D341Med (cell line): ENCODE measurements around the gene RPL9.
"Not testable (repeated sequence)": the region's sequence is repeated elsewhere in the genome, so short reads cannot be mapped to it uniquely, and the experiment has no call there.

ENCODE experiments used
- DNase-seq: peaks from one replicate; pipeline ENCODE4 v3.0.0; 2012; ENCODE audit warnings: low spot score

RPL9 gene

GRCh38 chr4:39458505-39459300 lies at the start of gene RPL9, which contains the start of gene LIAS:
RPL9 (minus strand) TSS chr4:39458922; CDS start chr4:39458439, 483 bp downstream.
LIAS (plus strand) TSS chr4:39459056; CDS start chr4:39459118, 62 bp downstream.
- peak; percentile 93 for DNase-seq

GRCh38 chr4:39505581-39505980 lies 46.9 kb upstream of the RPL9 start:
- no peak for DNase-seq

- DNase-seq = no peak
Measured at GRCh38 chr4:39504538-39504937, 45.8 kb upstream of the RPL9 start.

- DNase-seq = not testable (repeated sequence)
Measured at GRCh38 chr4:39502664-39503035, 43.9 kb upstream of the RPL9 start.

- no peak for DNase-seq
Measured at GRCh38 chr4:39502019-39502663, 43.4 kb upstream of the RPL9 start.

- DNase-seq = no peak
Measured at GRCh38 chr4:39498727-39499020, 40.0 kb upstream of the RPL9 start.

- DNase-seq = no peak
Measured at GRCh38 chr4:39497909-39498726, 39.4 kb upstream of the RPL9 start.

GRCh38 chr4:39495446-39496213 lies 36.9 kb upstream of the RPL9 start:
- no peak for DNase-seq

DNA sequence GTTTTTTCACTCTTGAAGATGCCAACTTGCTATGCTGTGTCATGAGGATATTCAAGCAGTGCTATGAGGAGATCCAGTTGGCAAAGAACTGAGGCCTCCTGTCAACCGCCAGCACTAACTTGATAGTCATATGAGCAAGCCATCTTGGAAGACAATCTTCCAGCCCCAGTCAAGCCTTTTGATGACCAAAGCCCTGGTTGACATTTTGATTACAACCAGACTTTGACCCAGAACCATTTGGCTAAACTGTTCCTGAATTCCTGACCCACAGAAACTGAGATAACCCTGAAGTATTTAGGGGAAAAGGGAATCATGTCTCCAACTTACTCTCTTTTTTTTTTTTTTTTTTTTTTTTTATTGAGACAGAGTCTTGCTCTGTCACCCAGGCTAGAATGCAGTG lies 35.6 kb upstream of the RPL9 start:
- DNase-seq = no peak

- DNase-seq = no peak
Measured at GRCh38 chr4:39490322-39490721, 31.6 kb upstream of the RPL9 start.

- no peak for DNase-seq
Measured at GRCh38 chr4:39486221-39486804, 27.6 kb upstream of the RPL9 start.

- no peak for DNase-seq
Measured at GRCh38 chr4:39484582-39485272, 26.0 kb upstream of the RPL9 start.

GRCh38 chr4:39480902-39481695 lies 22.4 kb upstream of the RPL9 start:
- no peak for DNase-seq

DNA sequence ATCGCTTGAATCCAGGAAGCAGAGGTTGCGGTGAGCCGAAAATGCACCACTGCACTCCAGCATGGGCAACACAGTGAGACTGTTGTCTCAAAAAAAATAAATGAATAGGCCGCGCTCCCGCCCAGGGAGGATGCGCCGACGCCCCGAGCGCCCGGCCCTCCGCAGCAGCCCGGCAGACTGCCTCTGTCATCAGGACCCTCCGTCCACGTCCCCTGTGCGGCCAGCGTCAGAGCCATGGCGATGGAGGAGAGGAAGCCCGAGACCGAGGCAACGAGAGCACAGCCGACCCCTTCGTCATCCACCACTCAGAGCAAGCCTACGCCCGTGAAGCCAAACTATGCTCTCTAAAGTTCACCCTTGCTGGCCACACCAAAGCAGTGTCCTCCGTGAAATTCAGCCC lies 21.5 kb upstream of the RPL9 start:
- DNase-seq = no peak

DNA sequence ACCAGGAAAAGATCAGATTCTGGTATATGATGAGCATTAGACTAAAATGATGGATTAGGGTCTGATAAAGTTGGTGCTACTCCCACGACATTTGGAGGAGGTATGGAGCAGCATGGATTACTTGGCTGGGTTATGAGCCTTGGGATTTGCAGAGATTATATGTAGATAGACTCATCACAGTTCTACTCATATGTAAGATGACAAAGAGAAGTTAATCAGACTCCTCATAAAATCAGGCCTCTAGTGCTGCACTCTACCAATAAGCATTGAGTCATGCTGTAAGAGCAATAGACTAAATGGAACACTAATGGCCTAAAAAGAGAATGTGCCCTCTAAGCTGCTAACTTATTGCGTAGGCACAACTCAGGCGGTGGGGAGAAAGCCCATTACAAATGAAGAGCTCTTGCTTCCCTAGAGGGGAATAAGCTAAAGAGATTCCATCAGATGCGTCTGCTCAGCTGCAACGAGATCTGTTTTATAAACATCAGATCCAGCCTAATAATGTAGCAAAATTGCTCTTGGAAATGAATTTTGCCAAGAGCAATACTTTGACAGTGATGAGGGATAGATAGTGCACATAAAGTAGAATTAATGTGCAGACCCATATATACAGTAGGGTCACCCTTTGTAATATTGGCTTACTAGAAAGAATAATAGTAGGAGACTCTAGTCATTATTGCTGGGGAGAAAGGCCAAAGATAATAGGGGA lies 17.6 kb upstream of the RPL9 start:
- DNase-seq = no peak

- DNase-seq = no peak
Measured at GRCh38 chr4:39472396-39472795, 13.7 kb upstream of the RPL9 start.

DNA sequence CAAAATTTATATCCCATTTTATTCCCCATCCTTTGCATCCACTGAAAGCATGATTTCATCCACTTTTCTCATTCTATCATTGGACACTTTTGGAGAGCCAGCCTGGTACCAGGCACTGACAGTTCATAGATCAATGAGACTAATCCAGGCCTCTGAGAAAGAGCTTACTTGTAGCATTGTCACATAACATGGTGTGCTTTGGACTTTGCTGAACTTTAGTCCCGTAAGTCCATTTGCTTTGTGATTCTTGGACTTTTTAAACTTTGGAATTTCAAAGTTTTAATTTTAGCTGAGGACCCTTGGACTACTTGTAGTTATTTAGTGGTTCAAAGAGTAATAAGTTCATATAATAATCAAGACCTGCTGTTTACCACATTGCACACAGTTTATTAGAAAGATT lies 11.7 kb upstream of the RPL9 start:
- no peak for DNase-seq

DNA sequence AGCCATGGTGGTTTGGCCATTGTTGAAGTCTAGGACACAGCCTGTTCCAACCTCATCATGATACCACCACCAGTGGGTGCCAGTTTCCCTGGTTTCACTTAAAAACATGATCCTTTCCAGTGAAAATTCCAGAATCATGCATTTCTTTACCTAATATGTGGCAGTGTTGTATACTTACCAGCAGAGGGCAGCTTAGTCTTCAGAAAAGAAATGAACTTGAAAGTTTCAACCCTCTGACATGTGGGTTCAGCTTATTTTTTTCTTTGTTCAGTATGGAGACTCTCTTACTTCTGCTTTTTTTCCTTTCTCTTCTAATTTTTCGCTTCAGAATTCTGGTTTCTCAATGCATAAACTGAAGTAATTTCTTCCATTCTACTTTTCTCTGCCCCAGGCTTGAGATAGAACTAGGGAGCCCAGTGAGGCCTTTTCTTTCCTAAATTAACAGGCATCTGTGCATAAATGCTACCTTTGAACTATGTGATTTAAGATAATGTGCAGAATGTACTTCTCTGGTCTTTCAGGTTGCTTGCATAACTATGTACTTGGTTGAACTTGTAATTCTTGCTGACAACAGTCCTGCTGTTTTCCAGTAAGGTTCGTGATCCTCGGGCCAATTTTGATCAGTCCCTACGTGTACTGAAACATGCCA lies 10.8 kb upstream of the RPL9 start:
- peak; percentile 51 for DNase-seq

- no peak for DNase-seq
Measured at GRCh38 chr4:39467464-39467863, 8.7 kb upstream of the RPL9 start.
